Endometrial microvascular endothelial cells (primary cell): ENCODE results near the gene ITIH5. TPM values are rescaled to one million over a fixed set of nuclear protein-coding genes. Genes with fewer than 3 reads are reported as not detected.
"Not testable (repeated sequence)": the region's sequence is repeated elsewhere in the genome, so short reads cannot be mapped to it uniquely, and the experiment has no call there.

ENCODE experiments used
- in situ Hi-C: cut with HindIII; loops from 2 replicates; pipeline ENCODE4 v1.10.0; 2017; ENCODE audit warnings: low sequenced_read_pairs, low pct_unique_long_range_greater_than_20kb; ENCODE audit errors: inconsistent ontology term
- total RNA-seq: library from RNA; depleted of rRNA; stranded (reverse); fragments of >200 nt; gene quantifications from one replicate; pipeline ENCODE4 v1.2.3, GENCODE V29; 2015; ENCODE audit errors: inconsistent ontology term

Gene ITIH5
- not detected for total RNA-seq

GRCh38 chr10:7666253-7667023 lies at the start of gene ITIH5:
Gene ITIH5, minus strand, starts transcription at chr10:7666966. Its CDS starts 74 bp downstream, at chr10:7666892.
- in situ Hi-C loops, result no loop called here

DNA sequence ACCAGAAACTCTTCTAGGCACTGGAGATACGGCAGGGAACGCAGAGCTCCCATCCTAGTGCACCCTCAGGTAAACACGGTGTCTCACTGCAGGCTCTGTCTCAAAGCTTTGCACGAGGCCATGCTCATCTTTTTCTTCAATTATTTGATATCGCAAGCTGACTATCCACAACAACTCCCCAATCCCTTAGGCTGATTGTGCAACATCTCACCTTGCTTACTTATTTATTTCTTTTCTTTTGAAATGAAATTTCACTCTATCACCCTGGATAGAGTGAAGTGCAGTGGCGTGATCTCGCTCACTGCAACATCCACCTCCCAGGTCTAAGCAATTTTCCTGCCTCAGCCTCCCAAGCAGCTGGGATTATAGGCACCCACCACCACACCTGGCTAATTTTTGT lies 48.7 kb upstream of the ITIH5 start:
- in situ Hi-C loops, result no loop called here

GRCh38 chr10:7711075-7711474 lies 44.3 kb upstream of the ITIH5 start:
- in situ Hi-C loops, result not testable (repeated sequence)

- in situ Hi-C loops, result no loop called here
These were observed 43.7 kb upstream of the ITIH5 start for GRCh38 chr10:7710446-7710845.

DNA sequence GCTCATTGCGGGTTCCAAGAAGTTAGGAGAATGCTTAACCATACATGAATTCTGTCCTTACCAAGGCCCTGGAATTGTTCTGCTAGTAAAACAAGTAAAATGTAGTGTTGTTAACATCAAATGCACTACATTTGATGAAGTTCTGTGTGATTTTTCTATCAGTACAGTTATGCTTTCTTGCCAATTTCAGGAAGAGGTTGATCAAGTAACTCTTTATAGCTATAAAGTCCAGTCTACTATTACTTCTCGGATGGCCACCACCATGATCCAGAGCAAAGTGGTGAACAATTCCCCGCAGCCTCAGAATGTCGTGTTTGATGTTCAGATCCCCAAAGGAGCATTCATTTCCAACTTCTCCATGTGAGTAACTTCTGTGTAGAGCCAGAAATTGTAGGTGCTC lies 42.1 kb upstream of the ITIH5 start:
- in situ Hi-C loops, result no loop called here

- in situ Hi-C loops, result no loop called here
These were observed 41.3 kb upstream of the ITIH5 start for GRCh38 chr10:7707858-7708622.

DNA sequence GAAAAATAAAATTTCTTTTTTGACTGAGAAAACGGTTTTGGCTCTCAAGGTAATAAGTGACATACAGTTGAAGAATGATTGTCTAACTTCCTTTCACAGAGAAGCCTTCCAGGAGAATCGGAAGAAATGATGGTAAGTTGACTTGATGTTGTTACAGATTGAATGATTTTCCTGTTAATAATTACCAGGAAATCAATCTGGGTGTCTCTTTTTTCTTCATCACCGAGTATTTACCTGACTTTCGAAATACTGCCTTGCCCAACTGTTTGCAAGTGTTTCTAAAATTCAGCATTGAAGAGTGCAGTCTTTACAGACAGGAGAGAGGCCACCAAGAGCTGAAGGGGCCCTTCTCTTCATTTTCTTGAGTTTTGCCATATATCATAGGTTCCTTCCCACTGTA lies 40.3 kb upstream of the ITIH5 start:
- in situ Hi-C loops, result no loop called here

DNA sequence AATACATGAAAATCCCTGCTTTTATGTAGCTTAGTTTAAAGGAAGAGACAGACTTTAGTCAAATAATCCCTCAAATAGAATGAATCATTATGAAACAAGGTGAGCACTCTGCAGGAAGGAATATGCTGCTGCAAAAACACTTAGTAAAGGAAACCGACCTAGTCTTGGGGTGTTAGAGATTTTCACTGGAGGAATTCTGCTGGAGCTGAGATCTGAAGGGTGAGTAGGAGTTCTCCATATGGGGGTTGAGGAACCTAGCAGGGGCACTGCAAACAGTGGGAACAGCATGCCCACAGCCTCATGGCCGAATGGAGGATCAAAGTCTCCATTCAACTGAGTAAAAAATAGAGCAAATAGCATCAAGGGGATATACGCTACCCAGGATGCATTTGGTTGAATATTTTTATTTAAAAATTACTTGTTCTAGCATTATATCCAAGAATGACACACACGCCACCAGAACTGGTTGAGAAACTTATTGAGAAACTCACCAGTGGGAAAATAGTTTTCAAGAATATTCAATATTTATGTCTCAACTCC lies 39.8 kb upstream of the ITIH5 start:
- in situ Hi-C loops, result no loop called here

DNA sequence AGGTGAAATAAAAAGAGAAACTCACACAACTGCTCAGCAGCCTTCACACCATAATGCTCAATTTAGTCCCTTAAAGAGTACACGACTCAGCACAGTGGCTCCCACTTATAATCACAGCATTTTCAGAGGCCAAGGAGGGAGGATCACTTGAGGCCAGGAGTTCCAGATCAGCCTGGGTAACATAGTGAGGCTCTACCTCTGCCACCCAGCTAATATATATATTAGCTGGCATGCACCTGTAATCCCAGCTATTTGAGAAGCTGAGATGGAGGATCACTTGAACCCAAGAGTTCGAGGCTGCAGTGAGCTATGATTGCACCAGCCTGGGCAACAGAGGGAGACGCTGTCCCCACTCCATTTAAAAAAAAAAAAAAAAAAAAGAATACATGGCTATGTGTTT lies 38.6 kb upstream of the ITIH5 start:
- in situ Hi-C loops, result no loop called here

GRCh38 chr10:7704071-7705016 lies 37.6 kb upstream of the ITIH5 start:
- in situ Hi-C loops, result no loop called here

- in situ Hi-C loops, result no loop called here
These were observed 36.4 kb upstream of the ITIH5 start, which contains the start of gene ITIH2 for GRCh38 chr10:7703140-7703539. Gene ITIH2, plus strand, starts transcription at chr10:7703316. Its CDS starts 119 bp downstream, at chr10:7703435.

- in situ Hi-C loops, result no loop called here
These were observed 35.6 kb upstream of the ITIH5 start for GRCh38 chr10:7702288-7702812.

DNA sequence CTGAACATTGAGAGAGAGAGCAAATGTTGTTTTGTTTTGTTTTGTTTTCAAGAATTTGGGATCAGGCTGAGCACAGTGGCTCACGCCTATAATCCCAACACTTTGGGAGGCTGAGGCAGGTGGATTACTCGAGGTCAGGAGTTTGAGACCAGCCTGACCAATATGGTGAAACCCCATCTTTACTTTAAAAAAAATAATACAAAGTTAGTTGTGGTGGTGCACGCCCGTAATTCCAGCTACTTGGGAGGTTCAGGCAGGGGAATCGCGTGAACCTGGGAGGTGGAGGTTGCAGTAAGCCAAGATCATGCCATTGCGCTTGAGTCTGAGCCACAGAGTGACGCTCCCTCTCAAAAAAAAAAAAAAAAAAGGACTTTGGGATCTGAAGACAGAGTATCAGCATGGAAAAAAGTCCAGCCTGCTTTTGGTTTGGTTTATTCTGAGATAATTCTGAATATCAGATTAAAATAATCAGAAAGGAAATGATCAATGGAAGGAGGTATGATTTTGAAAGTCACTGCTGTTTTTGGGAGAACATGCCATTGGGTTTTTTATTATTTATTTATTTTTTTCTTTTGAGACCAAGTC lies 34.5 kb upstream of the ITIH5 start:
- in situ Hi-C loops, result no loop called here

DNA sequence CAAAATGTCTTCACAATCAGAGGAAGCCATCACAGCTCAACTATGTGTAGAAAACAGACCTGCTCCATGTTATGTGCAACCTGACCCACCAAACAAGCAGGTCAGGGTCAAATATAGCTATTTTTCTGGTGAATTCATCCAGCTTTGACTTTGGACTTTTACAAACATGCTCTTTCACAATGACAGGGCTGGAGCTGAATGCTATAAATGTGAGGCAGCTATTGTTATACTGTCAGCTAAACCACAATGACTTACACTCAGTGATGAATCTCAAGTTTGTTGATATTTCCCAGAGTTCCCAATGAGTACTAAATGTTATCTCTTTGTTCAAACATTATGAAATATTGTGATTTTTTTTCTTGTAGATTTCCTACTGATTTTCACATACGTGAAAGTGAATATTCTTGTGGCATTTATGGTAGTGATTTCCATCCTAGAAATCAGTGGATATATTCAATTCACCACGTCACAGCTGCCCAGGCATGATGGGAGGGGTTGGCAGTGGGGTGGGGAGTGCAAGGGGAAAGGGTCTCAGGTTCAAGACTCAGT lies 33.9 kb upstream of the ITIH5 start:
- in situ Hi-C loops, result no loop called here

- in situ Hi-C loops, result no loop called here
These were observed 30.7 kb upstream of the ITIH5 start for GRCh38 chr10:7697426-7697825.

DNA sequence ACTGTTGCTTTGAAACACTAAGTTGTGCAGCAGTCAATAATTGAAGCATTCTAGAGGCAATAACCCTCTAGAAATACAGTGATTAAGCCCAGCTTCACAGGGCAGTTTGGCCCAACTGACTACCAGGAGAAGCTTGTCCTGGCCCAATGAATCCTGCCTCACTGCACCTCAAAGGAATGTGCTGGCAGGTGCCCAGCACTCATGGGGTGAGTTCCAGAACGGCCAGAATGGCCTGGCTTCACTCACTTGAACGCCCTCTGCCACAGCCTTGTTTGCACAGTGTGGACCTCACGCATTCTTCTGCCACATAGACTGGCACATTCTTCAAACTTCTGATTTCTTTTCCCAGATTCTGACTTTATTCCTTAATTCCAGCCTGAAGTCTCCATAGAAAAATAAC lies 29.8 kb upstream of the ITIH5 start:
- in situ Hi-C loops, result no loop called here

- in situ Hi-C loops, result not testable (repeated sequence)
These were observed 26.4 kb upstream of the ITIH5 start for GRCh38 chr10:7693194-7693593.

- in situ Hi-C loops, result not testable (repeated sequence)
These were observed 25.6 kb upstream of the ITIH5 start for GRCh38 chr10:7692368-7692767.
